SJCRH30 (cell line): ENCODE measurements around the gene TBC1D13. TPM values are rescaled to one million over a fixed set of nuclear protein-coding genes. Genes with fewer than 3 reads are reported as not detected.

Experiments
- DNase-seq, 2 experiments: peaks; one replicate each; pipeline ENCODE4 v3.0.0-alpha.2; 2015 to 2020
- H3K27ac ChIP-seq: fragments of 250-450 bp; sonication (Bioruptor Pico); 2 replicates; pipeline ENCODE4 v1.5.1; 2020; ENCODE audit warnings: mild to moderate bottlenecking, moderate library complexity
- H3K27me3 ChIP-seq: fragments of 250-450 bp; sonication (Bioruptor Pico); 2 replicates; pipeline ENCODE4 v1.5.1; 2020; ENCODE audit warnings: mild to moderate bottlenecking, moderate library complexity
- H3K36me3 ChIP-seq: fragments of 250-450 bp; sonication (Bioruptor Pico); 2 replicates; pipeline ENCODE4 v1.5.1; 2020; ENCODE audit warnings: mild to moderate bottlenecking, moderate library complexity
- H3K4me1 ChIP-seq: fragments of 250-450 bp; sonication (Bioruptor Pico); 2 replicates; pipeline ENCODE4 v1.5.1; 2020; ENCODE audit warnings: mild to moderate bottlenecking, moderate library complexity
- H3K4me3 ChIP-seq: fragments of 250-450 bp; sonication (Bioruptor Pico); 2 replicates; pipeline ENCODE4 v1.5.1; 2020; ENCODE audit warnings: mild to moderate bottlenecking, moderate library complexity
- H3K9me3 ChIP-seq: fragments of 250-450 bp; sonication (Bioruptor Pico); replicated peaks from 2 replicates; pipeline ENCODE4 v1.5.1; 2020; ENCODE audit warnings: mild to moderate bottlenecking, moderate library complexity
- total RNA-seq: library from RNA; depleted of rRNA; stranded (reverse); fragments of >200 nt; shearing (Covaris generic); gene quantifications from 2 replicates; pipeline ENCODE4 v1.2.3, GENCODE V29; 2014

The TBC1D13 gene
- total RNA-seq, 1 experiment from 2014 or later = 21.3 TPM

DNA sequence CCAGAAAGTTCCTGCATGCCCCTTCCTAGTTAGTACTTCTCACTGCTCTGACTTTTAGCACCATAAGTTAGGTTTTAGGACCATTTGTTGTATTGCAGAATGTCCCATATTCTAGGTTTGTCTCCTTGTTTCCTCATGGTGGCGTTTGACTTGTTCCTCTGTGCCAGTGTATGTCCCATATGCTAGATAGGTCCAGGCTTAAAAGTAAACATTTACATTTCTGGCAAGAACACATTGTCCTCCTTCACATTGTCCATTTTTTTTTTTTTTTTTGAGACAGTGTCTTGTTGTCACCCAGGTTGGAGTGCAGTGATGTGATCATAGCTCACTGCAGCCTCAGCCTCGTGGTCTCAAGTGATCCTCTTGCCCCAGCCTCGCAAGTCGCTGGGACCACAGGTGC lies 15.4 kb downstream of the TBC1D13 start:
- Histone ChIP-seq H3K36me3 (peaks cover 71% of the 10 kb centered on the region), H3K27me3 (no peaks in the 10 kb centered on the region), H3K9me3 (no peaks in the 10 kb centered on the region), H3K4me1 (no peaks in the 10 kb centered on the region), H3K4me3 (no peak overlapping the region), H3K27ac (no peak overlapping the region)
- DNase-seq = no peak

DNA sequence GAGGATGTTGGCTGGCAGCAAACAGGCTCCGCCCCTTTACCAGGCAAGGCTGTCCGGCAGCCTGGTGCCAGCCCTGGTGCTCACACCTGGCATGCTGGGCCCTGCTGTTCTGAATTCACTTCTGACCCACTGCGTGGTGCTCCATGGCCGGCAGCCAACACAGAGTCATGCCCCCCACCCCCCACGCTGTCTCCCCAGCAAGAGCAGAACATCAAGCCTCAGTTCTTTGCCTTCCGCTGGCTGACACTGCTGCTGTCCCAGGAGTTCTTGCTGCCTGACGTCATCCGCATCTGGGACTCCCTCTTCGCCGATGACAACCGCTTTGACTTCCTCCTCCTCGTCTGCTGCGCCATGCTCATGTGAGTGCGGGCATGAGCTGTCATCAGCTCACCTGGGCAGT lies 18.6 kb downstream of the TBC1D13 start:
- DNase-seq = no peak
- Histone ChIP-seq H3K27ac (no peak overlapping the region), H3K4me1 (no peaks in the 10 kb centered on the region), H3K36me3 (peaks cover 51% of the 10 kb centered on the region), H3K9me3 (no peaks in the 10 kb centered on the region), H3K27me3 (no peaks in the 10 kb centered on the region), H3K4me3 (no peak overlapping the region)

DNA sequence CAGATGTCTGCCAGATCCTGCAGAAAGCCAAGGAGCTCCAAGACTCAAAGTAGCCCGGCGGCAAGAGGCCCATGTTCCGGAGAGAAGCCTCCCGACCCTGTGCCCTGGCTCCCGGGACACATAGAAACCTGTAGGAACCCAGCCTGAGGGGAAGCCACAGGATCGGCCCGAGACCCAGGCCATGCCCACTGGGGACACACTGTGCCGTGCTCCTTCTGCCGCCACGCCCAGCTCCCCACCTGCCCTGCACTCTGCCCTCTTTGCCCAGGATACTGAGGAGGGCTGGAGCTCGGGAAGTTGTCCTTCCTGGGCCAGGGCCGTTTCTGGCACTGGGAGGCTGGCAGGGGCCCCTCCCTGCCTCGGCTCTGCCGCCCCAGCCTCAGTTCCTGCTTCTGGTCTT lies 20.8 kb downstream of the TBC1D13 start:
- Histone ChIP-seq H3K4me3 (no peak overlapping the region), H3K27me3 (no peaks in the 10 kb centered on the region), H3K27ac (no peak overlapping the region), H3K4me1 (no peaks in the 10 kb centered on the region), H3K36me3 (peaks cover 38% of the 10 kb centered on the region), H3K9me3 (no peaks in the 10 kb centered on the region)
- no peak for DNase-seq

DNA sequence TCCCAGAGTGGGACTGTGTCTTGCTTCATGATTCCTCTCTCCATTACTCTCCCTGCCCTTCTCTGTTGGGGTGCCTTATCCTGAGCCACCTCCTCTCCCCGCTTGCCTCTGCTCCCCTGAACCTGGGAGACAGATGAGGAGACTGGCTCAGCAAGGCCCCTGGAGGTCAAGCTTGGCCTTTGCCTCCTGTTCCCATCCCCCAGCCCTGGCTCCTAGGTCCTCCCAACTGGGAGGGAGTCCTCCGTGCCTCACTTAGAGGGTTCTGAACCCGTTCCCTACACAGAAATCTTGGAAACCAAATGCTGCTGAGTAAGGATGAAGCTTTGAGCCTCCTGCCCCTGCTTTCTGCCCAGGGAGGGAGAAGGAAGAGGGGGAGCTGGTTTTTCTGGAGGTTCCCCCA lies 21.5 kb downstream of the TBC1D13 start:
- no peaks in the 10 kb centered on the region for H3K9me3 ChIP-seq
- H3K27ac ChIP-seq = no peak overlapping the region
- no peaks in the 10 kb centered on the region for H3K27me3 ChIP-seq
- H3K4me1 ChIP-seq = no peaks in the 10 kb centered on the region
- H3K4me3 ChIP-seq = no peak overlapping the region
- DNase-seq = no peak
- H3K36me3 ChIP-seq = peaks cover 31% of the 10 kb centered on the region

DNA sequence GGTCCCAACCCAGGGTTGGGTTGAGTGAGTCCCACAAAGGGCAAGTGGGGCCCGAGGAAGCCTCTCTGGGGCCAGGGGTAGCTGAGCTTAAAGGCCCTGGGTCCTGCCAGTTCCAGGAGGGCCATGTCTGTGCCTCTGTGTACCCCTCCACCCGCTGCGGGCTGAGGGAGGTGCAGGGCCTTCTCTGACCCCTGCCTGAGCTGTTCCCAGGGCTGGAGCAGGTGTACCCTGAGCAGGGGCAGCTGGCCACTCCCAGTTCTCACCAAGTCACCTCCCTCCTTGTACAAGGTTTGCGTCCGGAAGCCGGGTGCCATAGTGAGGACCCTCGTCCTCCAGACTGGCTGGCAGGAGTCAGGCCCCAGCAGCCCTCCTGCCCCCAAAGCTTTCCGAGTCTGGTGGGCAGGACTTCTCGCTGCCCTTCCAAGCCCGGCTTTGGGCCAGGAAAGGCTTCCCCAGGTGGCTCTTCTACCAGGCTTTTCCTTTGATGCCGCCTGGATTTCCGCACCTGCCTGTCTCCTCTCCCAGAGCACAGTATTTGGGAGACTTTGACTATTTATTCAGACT lies 22.1 kb downstream of the TBC1D13 start:
- Histone ChIP-seq H3K4me3 (no peak overlapping the region), H3K4me1 (no peaks in the 10 kb centered on the region), H3K27me3 (no peaks in the 10 kb centered on the region), H3K36me3 (peaks cover 26% of the 10 kb centered on the region), H3K27ac (no peak overlapping the region), H3K9me3 (no peaks in the 10 kb centered on the region)
- DNase-seq = no peak

DNA sequence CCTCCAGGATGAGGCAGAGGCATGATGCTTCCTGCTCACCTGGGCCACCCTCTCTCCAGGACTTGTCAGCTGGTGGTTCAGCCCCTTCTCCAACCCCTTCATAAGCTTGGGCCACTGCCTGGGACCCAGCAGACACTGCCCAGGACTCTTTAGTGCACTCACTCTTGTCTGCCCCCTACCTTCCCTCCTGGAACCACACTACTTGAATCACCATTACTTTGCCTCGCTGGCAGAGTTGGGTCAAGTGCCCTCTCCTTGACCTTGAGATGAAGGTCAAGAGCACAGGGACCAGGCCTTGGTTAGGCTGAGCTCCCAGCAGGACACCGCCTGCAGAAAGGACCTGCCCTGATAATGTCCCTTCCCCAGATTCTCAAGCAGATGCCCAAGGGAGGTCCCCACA lies 22.8 kb downstream of the TBC1D13 start:
- H3K4me3 ChIP-seq = no peak overlapping the region
- H3K9me3 ChIP-seq = no peaks in the 10 kb centered on the region
- peaks cover 24% of the 10 kb centered on the region for H3K36me3 ChIP-seq
- H3K4me1 ChIP-seq = no peaks in the 10 kb centered on the region
- H3K27ac ChIP-seq = no peak overlapping the region
- H3K27me3 ChIP-seq = no peaks in the 10 kb centered on the region
- no peak for DNase-seq

DNA sequence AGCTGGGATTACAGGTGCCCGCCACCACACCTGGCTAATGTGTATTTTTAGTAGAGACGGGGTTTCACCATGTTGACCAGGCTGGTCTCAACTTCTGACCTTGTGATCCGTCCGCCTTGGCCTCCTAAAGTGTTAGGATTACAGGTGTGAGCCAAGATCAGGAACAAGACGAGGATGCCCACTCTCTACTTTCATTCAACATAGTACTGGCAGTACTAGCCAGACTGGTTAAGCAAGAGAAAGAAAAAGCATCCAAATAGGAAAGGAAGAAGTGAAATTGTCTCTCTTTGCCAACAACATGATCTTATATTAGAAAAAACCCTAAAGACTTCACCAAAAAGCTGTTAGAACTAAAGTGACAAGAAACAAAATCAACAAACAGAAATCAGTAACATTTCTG lies 23.8 kb downstream of the TBC1D13 start:
- DNase-seq = no peak

DNA sequence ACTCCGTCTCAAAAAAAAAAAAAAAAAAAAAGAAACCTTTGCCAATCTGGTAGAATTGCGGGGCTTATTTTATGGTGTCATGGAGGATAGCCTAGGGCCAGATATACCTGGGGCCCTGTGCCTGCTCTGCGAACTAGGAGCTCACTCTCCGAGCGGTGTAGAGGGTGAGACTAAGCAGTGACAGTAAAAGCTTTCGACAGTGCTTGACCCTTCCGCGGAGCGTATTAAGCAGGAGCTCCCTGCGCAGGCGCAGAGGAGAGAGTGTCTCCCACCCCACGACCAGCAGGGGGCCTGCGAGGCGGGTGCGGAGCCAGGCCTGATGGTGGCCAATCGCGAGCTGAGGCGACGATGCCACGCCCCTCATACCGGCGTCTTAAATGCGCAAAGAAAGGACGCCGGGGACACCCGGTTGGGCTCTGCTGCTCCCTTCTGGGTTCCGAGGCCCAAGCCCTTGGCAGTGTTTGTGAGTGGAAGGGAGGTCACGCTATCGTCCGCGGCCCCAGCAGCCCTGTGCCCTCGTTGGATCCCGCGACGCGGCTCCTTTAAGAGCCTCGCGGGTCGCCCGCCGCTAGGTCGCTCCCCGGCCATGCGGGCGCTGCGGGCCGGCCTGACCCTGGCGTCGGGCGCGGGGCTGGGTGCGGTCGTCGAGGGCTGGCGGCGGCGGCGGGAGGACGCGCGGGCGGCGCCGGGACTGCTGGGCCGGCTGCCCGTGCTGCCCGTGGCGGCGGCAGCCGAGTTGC lies 31.2 kb downstream of the TBC1D13 start, which contains the start of gene ENDOG:
Gene ENDOG (plus strand): TSS at position 402 of the 740 bp plus-strand sequence. CDS start 185 bp downstream, at position 587.
- Histone ChIP-seq H3K9me3 (no peaks in the 10 kb centered on the region), H3K27me3 (no peaks in the 10 kb centered on the region), H3K4me3 (peak within 1 kb of the TSS; percentile 69), H3K27ac (peak within 1 kb of the TSS; percentile 49), H3K4me1 (0 out of 2 replicates have a peak, but pooled peaks cover 4% of the 10 kb centered on the region), H3K36me3 (peaks cover 17% of the 10 kb centered on the region)
- peak; percentile 98 to 99 for DNase-seq

More for the DNA sequence above, 23.8 kb downstream of the TBC1D13 start:
- no peaks in the 10 kb centered on the region for H3K27me3 ChIP-seq
- H3K36me3 ChIP-seq = peaks cover 14% of the 10 kb centered on the region
- H3K9me3 ChIP-seq = no peaks in the 10 kb centered on the region
- H3K4me3 ChIP-seq = no peak overlapping the region
- H3K27ac ChIP-seq = no peak overlapping the region
- H3K4me1 ChIP-seq = no peaks in the 10 kb centered on the region

DNA sequence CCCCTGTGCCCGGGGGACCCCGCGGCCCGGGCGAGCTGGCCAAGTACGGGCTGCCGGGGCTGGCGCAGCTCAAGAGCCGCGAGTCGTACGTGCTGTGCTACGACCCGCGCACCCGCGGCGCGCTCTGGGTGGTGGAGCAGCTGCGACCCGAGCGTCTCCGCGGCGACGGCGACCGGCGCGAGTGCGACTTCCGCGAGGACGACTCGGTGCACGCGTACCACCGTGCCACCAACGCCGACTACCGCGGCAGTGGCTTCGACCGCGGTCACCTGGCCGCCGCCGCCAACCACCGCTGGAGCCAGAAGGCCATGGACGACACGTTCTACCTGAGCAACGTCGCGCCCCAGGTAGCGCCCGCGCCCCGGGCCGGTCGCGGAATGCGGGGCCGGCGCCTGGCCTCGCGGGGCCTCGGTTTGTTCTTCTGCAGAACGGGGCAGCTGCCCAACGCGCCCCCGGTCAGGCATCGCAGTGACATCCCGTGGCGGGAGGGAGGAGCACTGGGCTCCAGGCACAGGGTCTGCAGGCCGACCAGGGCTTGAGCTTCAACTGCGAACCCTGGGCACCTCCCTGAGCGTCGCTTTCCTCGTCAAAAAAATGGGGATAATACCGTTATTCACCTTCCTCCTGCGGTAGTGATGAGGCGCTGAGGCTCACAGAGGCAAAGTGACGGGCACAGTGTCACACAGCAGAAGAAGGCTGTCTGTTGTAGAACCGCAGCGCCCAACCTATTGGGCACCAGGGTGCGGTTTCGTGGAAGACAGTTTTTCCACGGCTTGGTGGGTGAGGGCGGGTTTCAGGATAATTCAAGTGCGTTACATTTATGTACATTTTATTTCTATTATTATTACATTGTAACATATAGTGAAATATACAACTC lies 32.0 kb downstream of the TBC1D13 start:
- 0 out of 2 replicates have a peak, but pooled peaks cover 4% of the 10 kb centered on the region for H3K4me1 ChIP-seq
- H3K9me3 ChIP-seq = no peaks in the 10 kb centered on the region
- no peaks in the 10 kb centered on the region for H3K27me3 ChIP-seq
- no peak overlapping the region; the same call in 1 of the 2 replicates for H3K27ac ChIP-seq
- peak overlapping the region; percentile 69 for H3K4me3 ChIP-seq
- peak; percentile 61 to 67 for DNase-seq
- H3K36me3 ChIP-seq = peaks cover 21% of the 10 kb centered on the region

DNA sequence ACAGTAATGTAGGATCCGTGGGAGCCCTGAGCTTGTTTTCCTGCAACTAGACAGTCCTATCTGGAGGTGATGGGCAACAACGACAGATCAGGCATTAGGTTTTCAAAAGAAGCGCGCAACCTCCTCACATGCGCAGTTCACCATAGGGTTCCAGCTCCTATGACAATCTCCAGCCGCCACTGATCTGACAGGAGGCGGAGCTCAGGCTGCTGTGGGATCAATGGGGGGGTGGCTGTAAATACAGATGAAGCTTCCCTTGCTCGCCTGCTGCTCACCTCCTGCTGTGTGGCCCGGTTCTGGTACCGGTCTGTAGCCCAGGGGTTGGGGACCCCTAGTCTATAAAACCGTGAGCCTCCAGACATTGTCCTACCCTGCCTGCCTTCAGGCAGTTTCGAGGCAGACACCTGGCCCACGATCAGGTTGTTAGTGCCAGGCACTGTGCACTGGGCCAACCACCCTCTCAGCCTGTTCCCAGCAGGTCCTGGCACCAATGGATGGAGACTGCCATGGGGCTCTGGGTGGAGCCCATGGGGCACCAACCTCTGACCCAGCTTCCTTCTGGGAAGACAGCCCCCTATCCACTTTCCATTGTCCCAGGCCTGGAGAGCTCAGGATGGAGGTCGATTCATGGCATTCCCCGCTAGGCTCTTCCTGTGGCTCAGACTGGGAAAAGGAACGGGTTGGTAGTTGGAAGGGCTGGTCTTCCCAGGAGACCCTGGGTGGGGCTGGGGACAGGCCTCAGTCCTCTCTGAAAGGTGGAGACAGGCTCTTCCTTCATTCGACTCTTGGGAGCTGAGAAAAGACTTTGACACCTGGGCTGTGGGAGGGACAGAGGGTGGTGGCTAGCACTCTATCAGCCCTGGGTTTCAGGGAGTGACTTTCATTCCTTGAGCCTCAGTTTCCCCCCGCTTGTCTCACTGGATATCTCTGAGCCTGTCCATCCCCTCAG lies 32.9 kb downstream of the TBC1D13 start:
- no peak for DNase-seq
- H3K9me3 ChIP-seq = no peaks in the 10 kb centered on the region
- H3K4me1 ChIP-seq = 0 out of 2 replicates have a peak, but pooled peaks cover 4% of the 10 kb centered on the region
- no peak overlapping the region for H3K4me3 ChIP-seq
- no peak overlapping the region for H3K27ac ChIP-seq
- peaks cover 29% of the 10 kb centered on the region for H3K36me3 ChIP-seq
- H3K27me3 ChIP-seq = no peaks in the 10 kb centered on the region

DNA sequence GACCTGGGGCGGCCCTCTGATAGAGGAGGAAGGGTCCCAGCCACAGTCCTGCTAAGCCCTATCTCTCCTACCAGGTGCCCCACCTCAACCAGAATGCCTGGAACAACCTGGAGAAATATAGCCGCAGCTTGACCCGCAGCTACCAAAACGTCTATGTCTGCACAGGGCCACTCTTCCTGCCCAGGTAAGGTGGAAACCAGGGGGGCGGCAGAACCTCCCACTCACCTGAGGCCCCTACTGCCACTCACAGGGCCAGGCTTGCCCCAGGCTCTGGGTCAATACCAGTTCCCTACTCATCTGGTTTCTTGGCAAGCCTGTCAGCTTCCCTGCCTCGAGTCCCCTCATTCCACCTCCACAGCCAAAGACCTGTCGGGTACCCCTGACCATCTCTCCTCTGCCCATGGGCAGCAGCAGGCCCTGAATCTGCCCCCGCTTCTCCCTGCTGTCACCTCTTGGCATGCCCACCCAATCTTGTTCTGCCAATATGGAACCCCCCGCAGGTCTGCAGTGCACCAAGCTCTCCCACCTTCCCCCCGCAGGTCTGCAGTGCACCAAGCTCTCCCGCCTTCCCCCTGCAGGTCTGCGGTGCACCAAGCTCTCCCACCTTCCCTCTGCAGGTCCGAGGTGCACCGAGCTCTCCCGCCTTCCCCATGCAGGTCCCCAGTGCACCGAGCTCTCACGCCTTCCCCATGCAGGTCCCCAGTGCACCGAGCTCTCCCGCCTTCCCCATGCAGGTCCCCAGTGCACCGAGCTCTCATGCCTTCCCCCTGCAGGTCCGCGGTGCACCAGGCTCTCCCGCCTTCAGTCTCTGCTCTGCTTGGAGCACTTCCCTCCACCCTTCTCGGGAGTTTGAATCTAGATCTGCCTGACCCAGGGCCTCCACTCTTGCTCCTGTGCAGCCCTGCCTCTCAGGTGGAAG lies 33.9 kb downstream of the TBC1D13 start:
- H3K4me1 ChIP-seq = 0 out of 2 replicates have a peak, but pooled peaks cover 4% of the 10 kb centered on the region
- no peak overlapping the region for H3K27ac ChIP-seq
- H3K36me3 ChIP-seq = peaks cover 36% of the 10 kb centered on the region
- H3K4me3 ChIP-seq = no peak overlapping the region
- no peak for DNase-seq
- no peaks in the 10 kb centered on the region for H3K9me3 ChIP-seq
- no peaks in the 10 kb centered on the region for H3K27me3 ChIP-seq

DNA sequence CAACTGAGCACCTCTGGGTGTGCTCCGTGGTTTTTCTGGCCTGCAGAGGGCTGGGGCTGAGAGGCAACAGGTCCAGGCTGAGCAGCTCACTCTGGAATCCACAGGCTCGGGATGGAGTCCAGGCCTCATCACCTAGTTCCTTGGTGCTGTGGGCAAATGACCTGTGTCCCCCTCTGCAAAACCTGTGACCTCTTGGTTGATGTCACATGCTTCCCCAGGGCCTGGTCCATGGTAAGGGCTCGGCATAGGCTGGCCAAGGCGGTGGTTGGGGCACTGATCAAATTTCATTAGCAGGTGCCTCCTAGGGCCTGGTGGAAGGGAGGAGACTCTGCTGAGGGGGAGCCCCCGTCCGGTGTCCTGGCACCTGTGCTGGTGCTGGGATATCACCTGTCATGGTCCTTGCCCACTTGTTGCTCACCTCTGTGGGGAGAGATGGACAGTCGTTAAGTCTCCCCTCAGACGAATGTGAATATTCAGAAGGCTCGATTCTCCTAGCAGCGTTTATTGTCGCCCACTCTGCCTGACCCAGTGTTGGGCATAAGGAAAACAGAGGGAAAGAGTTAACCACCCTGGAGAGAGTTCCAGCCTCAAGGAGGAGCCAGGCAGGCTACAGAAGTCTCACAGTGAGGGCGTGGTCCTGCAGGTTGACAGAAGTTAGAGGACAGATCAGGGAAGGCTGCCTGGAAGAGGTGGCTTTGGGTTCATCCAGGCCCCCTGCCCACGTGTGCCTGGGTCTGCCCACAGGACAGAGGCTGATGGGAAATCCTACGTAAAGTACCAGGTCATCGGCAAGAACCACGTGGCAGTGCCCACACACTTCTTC lies 34.7 kb downstream of the TBC1D13 start:
- H3K36me3 ChIP-seq = peaks cover 43% of the 10 kb centered on the region
- H3K4me1 ChIP-seq = 0 out of 2 replicates have a peak, but pooled peaks cover 4% of the 10 kb centered on the region
- no peaks in the 10 kb centered on the region for H3K27me3 ChIP-seq
- DNase-seq = no peak
- H3K27ac ChIP-seq = no peak overlapping the region
- H3K4me3 ChIP-seq = no peak overlapping the region
- no peaks in the 10 kb centered on the region for H3K9me3 ChIP-seq
